Muscle layer of colon (tissue), 2 donors: ENCODE measurements around the gene GHRL.

ENCODE experiments used
- H3K27ac ChIP-seq: one replicate; pipeline ENCODE4 v1.7.0; 2013; ENCODE audit warnings: low read depth, mild to moderate bottlenecking, low read length, moderate library complexity
- H3K27me3 ChIP-seq, 2 donors: one replicate each; pipeline ENCODE4 v1.7.0; 2013; ENCODE audit warnings: low read length in 2 of 2, mild to moderate bottlenecking in 2 of 2; ENCODE audit not compliant: insufficient read depth in 2 of 2, control insufficient read depth in 1 of 2
- H3K36me3 ChIP-seq: one replicate; pipeline ENCODE4 v1.7.0; 2013; ENCODE audit warnings: mild to moderate bottlenecking, low read length; ENCODE audit not compliant: insufficient read depth
- H3K4me1 ChIP-seq: one replicate; pipeline ENCODE4 v1.7.0; 2013; ENCODE audit warnings: mild to moderate bottlenecking, low read length; ENCODE audit not compliant: insufficient read depth
- H3K4me3 ChIP-seq, 2 donors: one replicate each; pipeline ENCODE4 v1.7.0; 2013; ENCODE audit warnings: low read length in 2 of 2, low read depth in 1 of 2, mild to moderate bottlenecking in 1 of 2, moderate library complexity in 1 of 2
- H3K9ac ChIP-seq: one replicate; pipeline ENCODE4 v1.7.0; 2013; ENCODE audit warnings: low read length
- H3K9me3 ChIP-seq: one replicate; pipeline ENCODE4 v1.7.0; 2013; ENCODE audit warnings: mild to moderate bottlenecking, low read length
- donor health status: abdominal sarcoma.
- donor health status: Adenocarcinoma of cecum.

GHRL gene, protein sequence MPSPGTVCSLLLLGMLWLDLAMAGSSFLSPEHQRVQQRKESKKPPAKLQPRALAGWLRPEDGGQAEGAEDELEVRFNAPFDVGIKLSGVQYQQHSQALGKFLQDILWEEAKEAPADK

DNA sequence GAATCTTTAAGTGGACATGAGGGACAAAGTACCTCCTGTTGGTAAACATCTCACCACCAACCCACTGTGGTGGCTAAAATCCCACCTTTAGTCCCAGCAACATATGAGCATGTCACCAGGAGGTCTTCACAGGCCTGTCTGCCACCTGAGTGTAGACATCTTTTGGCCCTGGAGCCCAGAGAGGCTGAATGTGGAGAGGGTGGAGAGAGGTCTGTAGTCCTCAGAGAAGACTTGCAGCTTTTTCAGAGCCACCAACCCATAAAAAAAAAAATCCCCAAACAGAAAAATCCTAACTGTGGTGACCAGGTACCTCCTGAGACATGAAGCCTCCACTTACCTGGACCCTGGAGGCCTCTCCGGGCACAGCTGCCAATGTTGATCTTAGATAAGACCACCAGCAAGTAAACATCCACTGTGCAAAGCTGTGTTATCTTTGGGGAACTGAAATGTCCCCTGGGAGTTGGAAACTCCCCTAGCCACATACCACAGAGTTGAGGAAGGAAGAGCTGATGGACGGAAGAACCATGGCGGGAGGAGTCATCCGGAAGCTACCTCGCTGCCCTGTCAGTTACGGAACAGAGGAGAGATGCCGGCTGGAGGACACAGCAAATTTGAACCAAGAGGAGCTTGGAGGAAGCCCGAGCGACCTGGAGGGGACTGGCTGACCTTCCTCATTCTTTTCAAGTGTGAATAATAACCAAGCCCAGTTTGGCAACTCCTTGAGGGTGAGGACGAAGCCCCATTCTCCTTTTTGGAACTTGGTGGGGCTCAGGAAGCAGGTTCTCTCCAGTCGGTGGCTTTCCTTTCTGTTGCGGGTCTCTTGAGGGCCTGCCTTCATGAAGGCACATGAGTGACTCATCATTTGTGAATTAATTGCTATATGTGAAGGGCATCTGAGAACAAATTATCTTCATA, at the start of gene GHRL:
Gene GHRL (minus strand): TSS at position 443 of the 915 bp plus-strand sequence. CDS start 2,767 bp downstream, outside the sequence.
- Histone ChIP-seq H3K27ac (no peak within 1 kb of the TSS), H3K36me3 (peaks cover 14% of the 10 kb centered on the region), H3K9me3 (no peaks in the 10 kb centered on the region)

DNA sequence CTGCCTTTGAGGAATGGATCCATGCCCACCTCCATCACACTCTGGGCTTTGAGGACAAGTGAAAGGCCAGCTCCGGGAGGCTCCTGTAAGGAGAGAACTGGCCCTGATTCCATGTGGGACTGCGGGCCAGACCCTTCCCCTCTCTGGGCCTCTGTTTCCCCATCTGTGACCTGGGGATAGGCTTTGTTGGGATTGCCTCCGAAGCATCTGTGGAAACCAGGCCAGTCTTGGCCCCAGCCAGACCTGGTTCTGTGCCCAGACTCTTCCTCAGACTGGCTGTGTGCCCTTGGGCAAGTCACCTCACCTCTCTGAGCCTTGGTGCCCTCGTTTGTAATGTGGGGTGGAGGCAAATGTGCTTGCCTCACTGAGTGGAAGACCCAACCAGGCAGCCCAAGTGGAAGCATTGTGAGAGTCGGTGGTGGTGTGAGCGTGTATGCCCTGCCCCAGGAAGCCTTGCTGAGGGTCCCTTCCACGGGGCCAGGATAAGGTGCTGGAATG, 49.2 kb upstream of the GHRL start:
- no peaks in the 10 kb centered on the region for H3K4me1 ChIP-seq
- H3K27me3 ChIP-seq = no peaks in the 10 kb centered on the region

More for the DNA sequence above, at the start of gene GHRL:
- no peaks in the 10 kb centered on the region for H3K4me1 ChIP-seq
- H3K27me3 ChIP-seq = no peaks in the 10 kb centered on the region
- H3K9ac ChIP-seq = no peak within 1 kb of the TSS
- no peak within 1 kb of the TSS for H3K4me3 ChIP-seq

DNA sequence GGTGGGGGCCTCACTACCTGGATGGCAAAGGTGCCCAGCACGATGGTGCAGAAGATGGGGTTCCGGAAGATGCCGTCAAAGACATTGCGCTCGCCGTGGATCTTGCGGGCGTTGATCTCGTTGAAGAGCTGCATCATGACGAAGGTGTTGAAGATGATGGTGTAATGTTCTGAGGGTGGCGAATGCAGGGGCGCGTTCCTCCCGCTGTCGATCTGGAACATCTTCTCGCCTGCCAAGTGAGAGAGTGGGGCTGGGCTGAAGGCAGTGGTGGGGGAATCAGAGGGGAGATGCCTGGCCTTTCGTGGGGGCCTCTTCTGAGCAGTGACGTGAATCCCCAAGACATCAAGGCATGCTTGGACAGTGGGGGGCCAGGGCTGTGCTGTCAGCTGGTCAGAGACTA, 47.7 kb upstream of the GHRL start:
- no peak overlapping the region for H3K27ac ChIP-seq
- no peaks in the 10 kb centered on the region for H3K36me3 ChIP-seq
- no peak overlapping the region for H3K9ac ChIP-seq
- no peaks in the 10 kb centered on the region for H3K9me3 ChIP-seq
- H3K4me1 ChIP-seq = no peaks in the 10 kb centered on the region
- no peak overlapping the region for H3K4me3 ChIP-seq
- no peaks in the 10 kb centered on the region for H3K27me3 ChIP-seq

More for the DNA sequence above, 49.2 kb upstream of the GHRL start:
- H3K27ac ChIP-seq = no peak overlapping the region
- H3K9ac ChIP-seq = no peak overlapping the region
- no peaks in the 10 kb centered on the region for H3K9me3 ChIP-seq
- no peak overlapping the region for H3K4me3 ChIP-seq
- H3K36me3 ChIP-seq = no peaks in the 10 kb centered on the region

DNA sequence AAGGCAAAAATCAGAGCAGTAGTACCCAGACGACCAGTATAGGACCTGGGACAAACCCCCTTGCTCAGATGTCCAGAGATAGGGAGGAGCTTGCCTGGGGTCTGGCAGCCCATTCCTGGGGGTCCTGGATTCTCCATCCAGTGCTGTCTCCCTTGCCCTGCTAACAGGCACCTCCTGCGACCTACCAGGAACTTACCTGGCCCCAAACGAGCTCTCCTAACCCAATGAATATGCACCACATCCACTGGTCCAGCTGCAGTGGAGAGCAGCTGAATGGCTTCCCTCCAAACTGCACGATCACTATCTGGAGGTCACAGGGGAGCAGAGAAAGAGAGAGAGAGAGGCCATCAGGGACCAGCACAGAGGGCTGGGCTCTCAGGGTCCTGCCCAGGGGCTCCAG, 47.3 kb upstream of the GHRL start:
- no peaks in the 10 kb centered on the region for H3K4me1 ChIP-seq
- no peaks in the 10 kb centered on the region for H3K9me3 ChIP-seq
- no peaks in the 10 kb centered on the region for H3K27me3 ChIP-seq
- no peak overlapping the region for H3K9ac ChIP-seq
- no peak overlapping the region for H3K4me3 ChIP-seq
- no peak overlapping the region for H3K27ac ChIP-seq
- H3K36me3 ChIP-seq = no peaks in the 10 kb centered on the region

DNA sequence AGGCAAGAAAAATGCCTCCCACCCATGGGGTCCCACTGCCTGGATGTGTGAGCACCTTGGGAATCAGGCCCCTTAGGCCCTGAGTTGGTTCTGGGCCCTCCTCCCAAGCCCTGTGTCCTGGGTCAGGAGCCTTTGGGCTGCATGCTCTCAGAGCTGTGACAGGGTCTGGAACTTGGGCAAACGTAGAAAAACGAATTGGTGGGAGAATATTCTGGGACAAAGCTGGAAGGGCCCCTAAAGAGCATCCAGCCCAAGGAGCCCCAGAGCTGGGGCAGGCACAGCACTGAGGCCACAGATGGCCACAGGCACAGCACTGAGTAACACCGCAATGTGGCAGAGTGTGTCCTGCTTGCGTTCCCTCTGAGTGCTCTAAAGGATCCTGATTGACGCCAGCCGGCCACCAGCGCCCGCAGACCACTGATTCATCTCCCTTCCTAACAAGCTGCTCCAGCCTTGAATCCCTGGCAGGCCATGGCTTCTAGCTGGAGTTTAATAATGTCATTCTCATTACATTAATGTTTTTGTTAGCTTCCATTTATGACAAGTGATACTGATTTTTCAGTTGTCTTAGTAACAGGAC, 46.7 kb upstream of the GHRL start:
- H3K4me1 ChIP-seq = no peaks in the 10 kb centered on the region
- no peaks in the 10 kb centered on the region for H3K9me3 ChIP-seq
- H3K27ac ChIP-seq = no peak overlapping the region
- no peaks in the 10 kb centered on the region for H3K27me3 ChIP-seq
- H3K36me3 ChIP-seq = no peaks in the 10 kb centered on the region
- no peak overlapping the region for H3K9ac ChIP-seq
- no peak overlapping the region for H3K4me3 ChIP-seq

DNA sequence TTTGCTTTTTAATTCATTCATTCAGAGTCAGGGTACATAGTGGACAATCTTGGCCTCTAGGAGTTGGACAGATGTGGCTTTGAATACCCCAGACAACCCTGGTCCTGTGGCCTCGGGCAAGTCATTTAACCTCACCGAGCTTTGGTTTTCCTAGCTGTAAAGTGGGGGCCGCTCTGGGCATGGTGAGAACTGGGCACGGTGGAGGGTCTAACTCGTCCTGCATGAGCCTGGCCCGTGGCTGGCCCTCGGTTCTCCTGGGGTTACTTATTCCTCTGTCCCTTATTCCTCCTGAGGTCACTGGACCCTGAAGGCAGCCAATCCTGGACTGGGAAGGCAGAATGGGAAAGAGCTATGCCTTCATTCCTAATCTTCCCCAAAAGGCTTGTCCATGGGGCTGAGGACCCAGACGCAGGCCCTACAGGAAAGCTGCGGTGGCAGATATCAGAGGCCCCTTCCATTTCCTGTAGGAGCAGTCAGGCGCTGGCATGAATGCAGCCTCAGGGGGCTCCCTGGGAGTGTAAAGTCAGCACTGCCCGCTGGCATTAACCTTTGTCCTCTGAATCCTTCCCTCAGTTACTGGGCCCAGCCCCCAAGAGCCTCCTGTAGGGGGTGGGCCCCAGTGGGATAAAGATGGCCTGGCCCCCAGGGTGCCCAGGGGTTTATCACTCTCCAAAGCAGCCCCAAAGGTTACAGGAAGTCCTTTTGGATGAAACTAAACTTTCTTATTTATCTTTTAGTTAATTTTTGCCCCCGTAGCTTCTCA, 46.0 kb upstream of the GHRL start:
- H3K9ac ChIP-seq = no peak overlapping the region
- no peaks in the 10 kb centered on the region for H3K36me3 ChIP-seq
- no peaks in the 10 kb centered on the region for H3K27me3 ChIP-seq
- H3K9me3 ChIP-seq = no peaks in the 10 kb centered on the region
- no peak overlapping the region for H3K4me3 ChIP-seq
- no peak overlapping the region for H3K27ac ChIP-seq
- no peaks in the 10 kb centered on the region for H3K4me1 ChIP-seq

DNA sequence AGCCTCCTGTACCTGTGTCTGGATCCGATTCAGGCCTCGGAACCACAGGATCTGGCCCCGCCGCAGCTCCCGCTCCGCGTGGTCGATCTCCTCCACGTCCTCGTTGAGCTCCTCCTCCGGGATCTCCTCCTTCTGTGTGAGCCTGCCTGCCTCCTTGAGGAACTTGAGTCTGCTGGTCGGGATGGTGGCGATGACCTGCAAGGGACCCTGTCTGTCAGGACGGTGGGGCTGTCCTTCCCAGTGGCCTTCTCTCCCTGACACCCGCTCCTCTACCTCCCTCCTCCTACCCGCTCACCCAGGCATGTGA, 45.4 kb upstream of the GHRL start:
- Histone ChIP-seq H3K36me3 (no peaks in the 10 kb centered on the region), H3K9ac (no peak overlapping the region), H3K4me1 (no peaks in the 10 kb centered on the region), H3K27ac (no peak overlapping the region), H3K4me3 (no peak overlapping the region), H3K9me3 (no peaks in the 10 kb centered on the region), H3K27me3 (no peaks in the 10 kb centered on the region)

DNA sequence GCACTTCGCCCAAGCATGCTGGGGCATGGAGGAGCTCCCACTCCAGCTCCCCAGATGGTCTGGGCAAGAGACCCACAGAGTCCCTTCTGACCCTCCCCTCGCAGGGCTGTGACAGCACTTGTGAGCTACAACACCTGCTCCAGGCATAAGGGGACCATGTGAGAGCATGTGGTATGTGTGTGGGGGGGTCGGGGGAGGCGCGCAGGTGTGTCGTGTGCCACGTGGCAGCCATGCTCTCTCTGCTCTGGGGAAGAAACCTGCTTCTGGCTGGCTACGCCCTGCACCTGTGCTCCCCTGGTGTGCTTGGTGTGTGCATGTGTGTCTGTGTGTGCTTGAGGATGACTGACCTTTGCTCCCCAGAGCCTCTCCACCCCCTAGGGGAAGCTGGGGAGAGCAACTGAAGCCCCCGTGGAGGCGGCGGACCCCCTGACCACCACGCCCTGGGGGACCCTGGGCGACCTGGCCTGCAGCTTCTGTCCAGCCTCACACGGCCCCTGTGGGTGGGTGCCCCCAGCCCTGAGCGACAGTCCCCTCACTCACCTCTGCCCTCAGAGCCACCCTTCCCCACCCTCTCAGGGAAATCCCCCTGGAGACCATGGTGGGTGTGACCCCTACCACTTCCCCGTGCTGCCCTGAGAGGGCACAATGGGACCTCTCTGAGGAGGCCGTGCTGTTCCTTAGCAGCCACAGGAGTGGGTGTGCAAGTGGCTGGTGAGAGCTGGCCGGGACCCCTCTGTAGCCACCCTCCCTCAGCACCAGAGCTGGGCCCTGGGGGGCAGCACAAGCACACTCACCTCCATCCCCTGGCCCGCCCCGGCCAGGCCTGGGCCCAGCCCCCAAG, 44.8 kb upstream of the GHRL start:
- Histone ChIP-seq H3K27ac (no peak overlapping the region), H3K9me3 (no peaks in the 10 kb centered on the region), H3K4me3 (no peak overlapping the region), H3K4me1 (no peaks in the 10 kb centered on the region), H3K36me3 (no peaks in the 10 kb centered on the region), H3K9ac (no peak overlapping the region), H3K27me3 (no peaks in the 10 kb centered on the region)

DNA sequence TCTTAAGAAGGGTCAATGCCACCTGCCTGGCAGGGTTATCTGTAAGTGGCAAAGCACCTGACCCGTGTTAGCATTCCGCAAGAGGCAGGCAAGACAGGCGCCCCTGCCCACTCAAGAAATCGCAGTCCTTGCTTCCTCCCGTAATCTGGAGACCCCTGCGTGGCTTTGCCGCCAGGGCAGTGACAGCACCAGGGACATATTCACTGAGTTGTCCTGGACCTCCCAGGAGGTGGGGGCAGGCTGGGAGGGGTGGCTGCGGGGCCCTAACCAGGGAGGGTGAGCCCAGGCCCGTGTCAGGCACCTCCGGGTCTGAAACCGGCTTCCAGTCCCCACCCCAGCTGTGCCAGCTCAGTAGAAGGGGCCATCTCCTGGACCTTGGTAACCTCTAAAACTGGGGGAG, 44.0 kb upstream of the GHRL start:
- no peaks in the 10 kb centered on the region for H3K36me3 ChIP-seq
- no peak overlapping the region for H3K27ac ChIP-seq
- H3K9ac ChIP-seq = no peak overlapping the region
- H3K27me3 ChIP-seq = no peaks in the 10 kb centered on the region
- no peaks in the 10 kb centered on the region for H3K9me3 ChIP-seq
- no peak overlapping the region for H3K4me3 ChIP-seq
- H3K4me1 ChIP-seq = no peaks in the 10 kb centered on the region

DNA sequence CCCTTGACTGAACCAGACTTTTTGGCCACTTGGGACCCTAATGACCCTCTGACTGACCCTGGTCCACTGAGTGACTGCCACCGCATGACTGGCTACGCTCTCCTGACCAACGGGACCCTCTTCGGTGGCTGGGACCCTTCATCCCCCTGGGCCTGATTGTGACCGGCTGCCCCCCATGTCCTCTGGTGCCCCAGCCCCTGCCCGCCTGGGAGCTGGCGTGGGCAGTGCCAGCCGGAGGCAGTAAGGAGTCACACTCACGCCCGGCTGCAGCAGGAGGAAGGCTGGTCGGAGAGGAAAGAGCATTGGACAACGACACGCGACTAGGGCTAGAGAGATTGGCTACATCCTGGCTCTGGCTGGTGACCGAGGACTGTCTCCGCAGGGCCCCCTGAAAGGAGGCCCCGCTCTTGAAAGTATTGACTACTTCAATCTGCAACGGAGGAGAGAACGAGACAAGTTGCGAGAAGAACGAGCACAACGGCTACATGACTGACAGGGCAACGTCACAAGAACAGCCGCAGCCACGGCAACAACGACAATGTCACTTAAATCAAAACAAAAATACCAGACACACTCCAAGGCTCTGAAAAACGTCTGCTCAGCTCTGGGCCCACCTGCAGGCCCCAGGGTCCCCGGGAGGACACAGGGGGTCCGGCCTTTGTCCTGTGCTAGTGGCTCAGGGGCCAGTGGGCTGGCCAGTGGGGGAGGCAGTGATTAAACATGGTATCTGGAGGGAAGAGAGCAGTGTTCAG, 43.3 kb upstream of the GHRL start:
- Histone ChIP-seq H3K4me3 (no peak overlapping the region), H3K4me1 (no peaks in the 10 kb centered on the region), H3K36me3 (no peaks in the 10 kb centered on the region), H3K27me3 (no peaks in the 10 kb centered on the region), H3K27ac (no peak overlapping the region), H3K9ac (no peak overlapping the region), H3K9me3 (no peaks in the 10 kb centered on the region)
